Measurements from ENCODE around the gene FHIT.

- TF ChIP-seq POLR2AphosphoS2 (IDR thresholded peaks at IDR 0.05; ENCODE audit: low read depth, low read length) = no peak
- TF ChIP-seq CTCF (IDR thresholded peaks at IDR 0.05 in 2 of 3, conservative IDR thresholded peaks at IDR 0.05 in 1 of 3; ENCODE audit: control insufficient read depth in 2 of 3, extremely low read depth in 1 of 3, insufficient read depth in 1 of 3, low read depth in 3 of 3, low read length in 3 of 3) = no peak
- no peak for TF ChIP-seq ATF3 (IDR thresholded peaks at IDR 0.05; ENCODE audit: borderline replicate concordance, extremely low read depth, low read depth, low read length)
These were observed 953.1 kb downstream of the FHIT start for GRCh38 chr3:60298141-60298540.
